ENCODE data around the gene RTF1.

GRCh38 chr15:41530363-41530956 lies 113.6 kb downstream of the RTF1 start:
- TF ChIP-seq CTCF (IDR thresholded peaks at IDR 0.05) (no peak), POLR2AphosphoS5 (IDR thresholded peaks at IDR 0.05) (no peak), POLR2A (IDR thresholded peaks at IDR 0.05) (no peak), EP300 (IDR thresholded peaks at IDR 0.05) (no peak)
